COLO829 (cell line): ENCODE measurements around the gene PRDM12.

Source experiments
- DNase-seq: peaks from one replicate; pipeline ENCODE4 v3.0.0; 2012; ENCODE audit warnings: low spot score

PRDM12 gene

GRCh38 chr9:130729145-130729544 lies 64.8 kb downstream of the PRDM12 start:
- DNase-seq = no peak

DNA sequence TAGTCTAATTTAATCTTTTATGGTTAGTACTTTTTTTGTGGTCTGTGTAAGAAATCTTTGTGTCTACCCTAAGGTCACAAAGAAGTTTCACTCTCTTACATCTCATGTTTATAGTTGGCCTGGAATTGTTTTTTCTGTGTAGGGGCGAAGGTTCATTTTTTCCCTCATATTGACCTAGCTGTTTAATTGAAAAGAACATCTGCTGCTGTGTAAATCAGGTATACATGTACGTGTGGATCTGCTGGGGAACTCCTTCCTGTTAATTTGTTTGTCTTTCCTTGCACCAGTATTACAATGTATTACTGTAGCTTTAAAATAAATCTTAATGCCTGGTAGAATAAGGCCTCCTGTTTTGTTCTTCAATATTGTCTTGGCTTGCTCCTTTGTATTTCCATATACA lies 67.0 kb downstream of the PRDM12 start:
- DNase-seq = no peak

GRCh38 chr9:130732136-130732535 lies 67.7 kb downstream of the PRDM12 start:
- DNase-seq = peak; percentile 35
